ENCODE data around the gene PARL.

GRCh38 chr3:183906234-183906921 is 21.7 kb upstream of the PARL start:
- TF ChIP-seq, protein P1, sequence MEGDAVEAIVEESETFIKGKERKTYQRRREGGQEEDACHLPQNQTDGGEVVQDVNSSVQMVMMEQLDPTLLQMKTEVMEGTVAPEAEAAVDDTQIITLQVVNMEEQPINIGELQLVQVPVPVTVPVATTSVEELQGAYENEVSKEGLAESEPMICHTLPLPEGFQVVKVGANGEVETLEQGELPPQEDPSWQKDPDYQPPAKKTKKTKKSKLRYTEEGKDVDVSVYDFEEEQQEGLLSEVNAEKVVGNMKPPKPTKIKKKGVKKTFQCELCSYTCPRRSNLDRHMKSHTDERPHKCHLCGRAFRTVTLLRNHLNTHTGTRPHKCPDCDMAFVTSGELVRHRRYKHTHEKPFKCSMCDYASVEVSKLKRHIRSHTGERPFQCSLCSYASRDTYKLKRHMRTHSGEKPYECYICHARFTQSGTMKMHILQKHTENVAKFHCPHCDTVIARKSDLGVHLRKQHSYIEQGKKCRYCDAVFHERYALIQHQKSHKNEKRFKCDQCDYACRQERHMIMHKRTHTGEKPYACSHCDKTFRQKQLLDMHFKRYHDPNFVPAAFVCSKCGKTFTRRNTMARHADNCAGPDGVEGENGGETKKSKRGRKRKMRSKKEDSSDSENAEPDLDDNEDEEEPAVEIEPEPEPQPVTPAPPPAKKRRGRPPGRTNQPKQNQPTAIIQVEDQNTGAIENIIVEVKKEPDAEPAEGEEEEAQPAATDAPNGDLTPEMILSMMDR (IDR thresholded peaks at IDR 0.05): no peak
- TF ChIP-seq POLR2A (IDR thresholded peaks at IDR 0.05; ENCODE audit: low read length) (no peak), PBX3 (IDR thresholded peaks at IDR 0.05) (no peak), CBX2 (IDR thresholded peaks at IDR 0.05; ENCODE audit: borderline replicate concordance, low read depth) (no peak), EP300 (IDR thresholded peaks at IDR 0.05) (no peak), REST (IDR thresholded peaks at IDR 0.05) (no peak), SMC3 (IDR thresholded peaks at IDR 0.05) (no peak)

Data from A549 (cell line).